Astrocyte (in vitro differentiated cells and primary cell): Measurements from ENCODE around the gene ATXN1.

Source experiments
- EZH2 ChIP-seq: IDR thresholded peaks from 2 replicates; pipeline ENCODE4 v1.6.1; 2012; ENCODE audit warnings: mild to moderate bottlenecking, low read length, inconsistent platforms; ENCODE audit not compliant: insufficient read depth
- TF ChIP-seq, protein P1 (sequence below): IDR thresholded peaks from 2 replicates; pipeline ENCODE4 v1.5.1; 2011; ENCODE audit warnings: low read depth, mild to moderate bottlenecking, inconsistent platforms, low read length, moderate library complexity; ENCODE audit not compliant: insufficient read depth

DNA sequence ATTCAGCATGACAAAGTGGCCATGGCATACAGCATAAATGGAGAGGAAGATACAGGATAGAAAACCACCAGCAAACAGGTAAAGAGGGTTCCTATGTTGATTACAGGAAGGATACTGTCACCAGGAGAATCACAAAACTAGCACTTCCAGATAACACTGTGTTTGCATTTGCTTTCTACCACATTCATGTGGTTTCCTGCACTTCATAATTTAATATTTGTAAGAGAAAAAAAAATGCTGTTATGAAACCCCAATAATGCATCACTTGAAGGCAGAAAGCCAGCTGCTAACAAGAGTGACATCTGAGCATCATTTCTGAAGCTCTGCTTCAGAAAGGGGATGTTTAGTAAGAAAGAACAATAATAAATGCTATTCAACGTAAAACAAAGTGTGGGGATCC is 106.6 kb downstream of the ATXN1 start:
- TF ChIP-seq, protein P1, sequence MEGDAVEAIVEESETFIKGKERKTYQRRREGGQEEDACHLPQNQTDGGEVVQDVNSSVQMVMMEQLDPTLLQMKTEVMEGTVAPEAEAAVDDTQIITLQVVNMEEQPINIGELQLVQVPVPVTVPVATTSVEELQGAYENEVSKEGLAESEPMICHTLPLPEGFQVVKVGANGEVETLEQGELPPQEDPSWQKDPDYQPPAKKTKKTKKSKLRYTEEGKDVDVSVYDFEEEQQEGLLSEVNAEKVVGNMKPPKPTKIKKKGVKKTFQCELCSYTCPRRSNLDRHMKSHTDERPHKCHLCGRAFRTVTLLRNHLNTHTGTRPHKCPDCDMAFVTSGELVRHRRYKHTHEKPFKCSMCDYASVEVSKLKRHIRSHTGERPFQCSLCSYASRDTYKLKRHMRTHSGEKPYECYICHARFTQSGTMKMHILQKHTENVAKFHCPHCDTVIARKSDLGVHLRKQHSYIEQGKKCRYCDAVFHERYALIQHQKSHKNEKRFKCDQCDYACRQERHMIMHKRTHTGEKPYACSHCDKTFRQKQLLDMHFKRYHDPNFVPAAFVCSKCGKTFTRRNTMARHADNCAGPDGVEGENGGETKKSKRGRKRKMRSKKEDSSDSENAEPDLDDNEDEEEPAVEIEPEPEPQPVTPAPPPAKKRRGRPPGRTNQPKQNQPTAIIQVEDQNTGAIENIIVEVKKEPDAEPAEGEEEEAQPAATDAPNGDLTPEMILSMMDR = no peak
- TF ChIP-seq EZH2 = no peak
